ES-I3 (cell line): Measurements from ENCODE around the gene TIAL1.
A peak's percentile ranks its signal among the peaks of the same experiment; 100 is the strongest.
"Not testable (repeated sequence)": the region's sequence is repeated elsewhere in the genome, so short reads cannot be mapped to it uniquely, and the experiment has no call there.

ENCODE experiments used
- H3K36me3 ChIP-seq: 2 replicates; pipeline ENCODE4 v1.6.1; 2013; ENCODE audit warnings: mild to moderate bottlenecking, low read length, control low read depth, moderate library complexity; ENCODE audit not compliant: insufficient read depth
- H3K4me1 ChIP-seq: 2 replicates; pipeline ENCODE4 v1.6.1; 2013; ENCODE audit warnings: mild to moderate bottlenecking, control low read depth, low read length; ENCODE audit not compliant: insufficient read depth
- H3K9ac ChIP-seq: 2 replicates; pipeline ENCODE4 v1.6.1; 2013; ENCODE audit warnings: low read depth, mild to moderate bottlenecking, low read length, moderate library complexity
- H3K9me3 ChIP-seq: 2 replicates; pipeline ENCODE4 v1.6.1; 2013; ENCODE audit warnings: mild to moderate bottlenecking, low read length, moderate library complexity; ENCODE audit not compliant: control insufficient read depth, insufficient read depth

Gene TIAL1

GRCh38 chr10:119597405-119598186 lies 832 bp upstream of the TIAL1 start:
- no peaks in the 10 kb centered on the region for H3K9me3 ChIP-seq
- no peaks in the 10 kb centered on the region for H3K36me3 ChIP-seq
- H3K9ac ChIP-seq, result peak overlapping the region; percentile 91
- H3K4me1 ChIP-seq, result peaks cover 6% of the 10 kb centered on the region

- H3K4me1 ChIP-seq, result peaks cover 6% of the 10 kb centered on the region
- no peaks in the 10 kb centered on the region for H3K36me3 ChIP-seq
- H3K9ac ChIP-seq, result peak overlapping the region; percentile 91
- no peaks in the 10 kb centered on the region for H3K9me3 ChIP-seq
Observed at GRCh38 chr10:119595676-119596515, 868 bp downstream of the TIAL1 start.

- no peaks in the 10 kb centered on the region for H3K36me3 ChIP-seq
- H3K4me1 ChIP-seq, result peaks cover 6% of the 10 kb centered on the region
- no peaks in the 10 kb centered on the region for H3K9me3 ChIP-seq
- H3K9ac ChIP-seq, result peak overlapping the region; percentile 91
Observed at GRCh38 chr10:119595134-119595675, 1.6 kb downstream of the TIAL1 start.

GRCh38 chr10:119588071-119588470 lies 8.7 kb downstream of the TIAL1 start:
- Histone ChIP-seq H3K9me3 (no peaks in the 10 kb centered on the region), H3K9ac (no peak overlapping the region), H3K4me1 (peaks cover 3% of the 10 kb centered on the region; the same call in 1 of the 2 replicates), H3K36me3 (peaks cover 18% of the 10 kb centered on the region)

- peaks cover 16% of the 10 kb centered on the region for H3K36me3 ChIP-seq
- H3K4me1 ChIP-seq, result no peaks in the 10 kb centered on the region
- no peaks in the 10 kb centered on the region for H3K9me3 ChIP-seq
- H3K9ac ChIP-seq, result no peak overlapping the region
Observed at GRCh38 chr10:119578355-119578754, 18.4 kb downstream of the TIAL1 start.

GRCh38 chr10:119575991-119576390 lies 20.8 kb downstream of the TIAL1 start:
- Histone ChIP-seq H3K9ac (no peak overlapping the region), H3K9me3 (no peaks in the 10 kb centered on the region), H3K4me1 (no peaks in the 10 kb centered on the region), H3K36me3 (peaks cover 16% of the 10 kb centered on the region; the same call in 1 of the 2 replicates)

GRCh38 chr10:119575506-119575905 lies 21.3 kb downstream of the TIAL1 start:
- Histone ChIP-seq H3K4me1 (no peaks in the 10 kb centered on the region), H3K36me3 (peaks cover 16% of the 10 kb centered on the region; the same call in 1 of the 2 replicates), H3K9ac (no peak overlapping the region), H3K9me3 (no peaks in the 10 kb centered on the region)

- H3K9me3 ChIP-seq, result no peaks in the 10 kb centered on the region
- no peak overlapping the region for H3K9ac ChIP-seq
- H3K36me3 ChIP-seq, result no peaks in the 10 kb centered on the region
- H3K4me1 ChIP-seq, result no peaks in the 10 kb centered on the region
Observed at GRCh38 chr10:119567978-119568377, 28.8 kb downstream of the TIAL1 start.

- Histone ChIP-seq H3K9me3 (no peaks in the 10 kb centered on the region), H3K36me3 (no peaks in the 10 kb centered on the region), H3K9ac (no peak overlapping the region), H3K4me1 (no peaks in the 10 kb centered on the region)
Observed at GRCh38 chr10:119562097-119562496, 34.7 kb downstream of the TIAL1 start.

GRCh38 chr10:119559511-119559910 lies 37.3 kb downstream of the TIAL1 start:
- H3K4me1 ChIP-seq, H3K36me3 ChIP-seq, H3K9ac ChIP-seq, H3K9me3 ChIP-seq: not testable (repeated sequence)

- not testable (repeated sequence) for H3K4me1 ChIP-seq, H3K9me3 ChIP-seq, H3K36me3 ChIP-seq, H3K9ac ChIP-seq
Observed at GRCh38 chr10:119556081-119556480, 40.7 kb downstream of the TIAL1 start.

GRCh38 chr10:119555178-119555784 lies 41.5 kb downstream of the TIAL1 start:
- H3K9me3 ChIP-seq, result no peaks in the 10 kb centered on the region
- no peak overlapping the region for H3K9ac ChIP-seq
- H3K36me3 ChIP-seq, result no peaks in the 10 kb centered on the region
- H3K4me1 ChIP-seq, result peaks cover 3% of the 10 kb centered on the region; the same call in 1 of the 2 replicates

- peaks cover 3% of the 10 kb centered on the region; the same call in 1 of the 2 replicates for H3K4me1 ChIP-seq
- H3K9ac ChIP-seq, result no peak overlapping the region
- H3K9me3 ChIP-seq, result no peaks in the 10 kb centered on the region
- no peaks in the 10 kb centered on the region for H3K36me3 ChIP-seq
Observed at GRCh38 chr10:119550827-119551226, 45.9 kb downstream of the TIAL1 start.

- H3K9ac ChIP-seq, result no peak overlapping the region
- peaks cover 3% of the 10 kb centered on the region; the same call in 1 of the 2 replicates for H3K4me1 ChIP-seq
- H3K9me3 ChIP-seq, result no peaks in the 10 kb centered on the region
- no peaks in the 10 kb centered on the region for H3K36me3 ChIP-seq
Observed at GRCh38 chr10:119549247-119549999, 47.3 kb downstream of the TIAL1 start.
